Measurements from ENCODE around the gene ADTRP.

ADTRP gene

GRCh38 chr6:11767458-11767857 lies 11.1 kb downstream of the ADTRP start:
- Histone ChIP-seq H3K36me3 (no peaks in the 10 kb centered on the region), H3K4me3 (no peak overlapping the region), H3K27me3 (no peaks in the 10 kb centered on the region), H3K9ac (no peak overlapping the region), H4K20me1 (no peaks in the 10 kb centered on the region), H3K9me3 (replicated peaks in 1 of 11) (peaks cover 0 to 14% (median 0%) of the 10 kb centered on the region in 11 experiments; a peak in 1 of 22 replicates), H3K4me1 (peaks cover 14 to 60% (median 18%) of the 10 kb centered on the region in 10 experiments), H3K27ac (no peak overlapping the region), H3K4me2 (no peak overlapping the region)
- no peak for TF ChIP-seq Cebpa-rat (IDR thresholded peaks at IDR 0.05)

DNA sequence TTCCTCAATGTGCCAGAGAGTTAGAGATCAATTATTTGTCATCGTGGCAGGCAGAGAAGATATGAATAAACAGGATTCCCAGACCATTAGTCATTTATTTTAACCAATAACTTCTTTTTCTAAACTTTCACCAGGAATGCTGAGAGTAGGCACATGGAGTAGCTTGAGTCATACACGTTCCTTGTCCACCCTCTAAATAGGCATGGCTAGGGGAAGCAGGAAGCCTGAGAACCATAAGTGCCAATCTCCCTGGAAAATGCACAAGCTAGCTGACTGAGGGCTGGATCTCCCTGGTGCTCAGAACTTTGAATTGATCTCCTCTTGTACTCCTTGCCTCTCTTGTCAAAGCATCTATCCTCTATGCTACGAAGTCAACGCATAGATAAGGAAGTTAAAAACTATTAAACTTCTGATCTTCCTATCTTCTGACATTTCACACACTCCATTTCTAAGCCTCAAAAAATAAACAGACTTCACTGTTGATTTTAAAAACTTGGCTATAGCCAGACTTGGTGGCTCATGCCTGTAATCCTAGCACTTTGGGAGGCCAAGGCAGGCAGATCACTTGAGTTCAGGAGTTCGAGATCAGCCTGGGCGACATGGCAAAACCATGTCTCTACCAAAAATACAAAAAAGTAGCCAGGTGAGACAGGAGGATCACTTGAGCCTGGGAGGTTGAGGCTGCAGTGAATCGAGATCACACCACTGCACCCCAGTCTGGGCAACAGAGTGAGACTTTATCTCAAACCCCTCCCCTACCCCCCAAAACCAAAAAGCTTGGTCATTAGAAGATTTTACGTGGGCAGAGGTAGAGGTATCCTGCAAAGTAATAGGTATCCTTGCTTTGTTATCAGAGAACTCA lies 11.8 kb downstream of the ADTRP start:
- H3K9ac ChIP-seq, result no peak overlapping the region
- peaks cover 14 to 53% (median 18%) of the 10 kb centered on the region in 10 experiments for H3K4me1 ChIP-seq
- peak overlapping the region in 2 of 11 experiments; percentile 21 to 38; a peak in 1 of 22 replicates for H3K4me2 ChIP-seq
- no peaks in the 10 kb centered on the region for H4K20me1 ChIP-seq
- H3K27me3 ChIP-seq, result no peaks in the 10 kb centered on the region
- H3K4me3 ChIP-seq, result no peak overlapping the region
- no peak overlapping the region for H3K27ac ChIP-seq
- no peak for TF ChIP-seq Cebpa-rat (IDR thresholded peaks at IDR 0.05)
- H3K36me3 ChIP-seq, result no peaks in the 10 kb centered on the region
- H3K9me3 ChIP-seq (replicated peaks in 1 of 11), result peaks cover 0 to 14% (median 0%) of the 10 kb centered on the region in 11 experiments; a peak in 1 of 22 replicates

DNA sequence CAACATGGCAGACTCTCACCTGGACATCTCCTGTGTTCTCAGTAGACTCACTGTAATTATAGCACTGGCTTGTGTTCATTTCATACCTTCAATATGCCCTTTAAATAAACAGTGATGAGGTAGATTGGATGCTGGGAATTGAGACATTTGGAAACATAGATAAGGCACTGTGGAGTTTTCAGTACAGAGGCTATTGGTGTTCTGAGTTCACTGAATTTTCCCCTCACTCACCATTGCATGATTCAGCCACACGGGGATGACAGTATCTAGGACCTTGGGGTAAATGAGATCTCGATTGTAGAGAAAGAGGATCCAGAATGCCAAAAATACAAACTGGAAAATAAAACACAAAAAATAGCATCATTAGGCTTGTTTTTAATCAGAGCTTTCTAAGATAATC lies 12.6 kb downstream of the ADTRP start:
- H3K9me3 ChIP-seq (replicated peaks in 1 of 11), result peaks cover 0 to 14% (median 0%) of the 10 kb centered on the region in 11 experiments; a peak in 1 of 22 replicates
- no peaks in the 10 kb centered on the region for H3K27me3 ChIP-seq
- no peak overlapping the region for H3K9ac ChIP-seq
- H3K4me3 ChIP-seq, result no peak overlapping the region
- no peaks in the 10 kb centered on the region for H4K20me1 ChIP-seq
- H3K4me2 ChIP-seq, result no peak overlapping the region
- no peak for TF ChIP-seq Cebpa-rat (IDR thresholded peaks at IDR 0.05)
- peaks cover 12 to 46% (median 13%) of the 10 kb centered on the region in 10 experiments for H3K4me1 ChIP-seq
- no peak overlapping the region for H3K27ac ChIP-seq
- no peaks in the 10 kb centered on the region for H3K36me3 ChIP-seq

- Histone ChIP-seq H3K4me1 (peaks cover 0 to 44% (median 0%) of the 10 kb centered on the region in 10 experiments; a peak in 6 of 20 replicates), H3K36me3 (no peaks in the 10 kb centered on the region), H4K20me1 (no peaks in the 10 kb centered on the region), H3K27me3 (no peaks in the 10 kb centered on the region), H3K4me2 (no peak overlapping the region), H3K9me3 (replicated peaks in 1 of 11) (peaks cover 0 to 13% (median 0%) of the 10 kb centered on the region in 11 experiments; a peak in 1 of 22 replicates), H3K4me3 (no peak overlapping the region), H3K9ac (no peak overlapping the region), H3K27ac (no peak overlapping the region)
- TF ChIP-seq Cebpa-rat (IDR thresholded peaks at IDR 0.05), result no peak
These were observed 14.4 kb downstream of the ADTRP start for GRCh38 chr6:11764250-11764604.

DNA sequence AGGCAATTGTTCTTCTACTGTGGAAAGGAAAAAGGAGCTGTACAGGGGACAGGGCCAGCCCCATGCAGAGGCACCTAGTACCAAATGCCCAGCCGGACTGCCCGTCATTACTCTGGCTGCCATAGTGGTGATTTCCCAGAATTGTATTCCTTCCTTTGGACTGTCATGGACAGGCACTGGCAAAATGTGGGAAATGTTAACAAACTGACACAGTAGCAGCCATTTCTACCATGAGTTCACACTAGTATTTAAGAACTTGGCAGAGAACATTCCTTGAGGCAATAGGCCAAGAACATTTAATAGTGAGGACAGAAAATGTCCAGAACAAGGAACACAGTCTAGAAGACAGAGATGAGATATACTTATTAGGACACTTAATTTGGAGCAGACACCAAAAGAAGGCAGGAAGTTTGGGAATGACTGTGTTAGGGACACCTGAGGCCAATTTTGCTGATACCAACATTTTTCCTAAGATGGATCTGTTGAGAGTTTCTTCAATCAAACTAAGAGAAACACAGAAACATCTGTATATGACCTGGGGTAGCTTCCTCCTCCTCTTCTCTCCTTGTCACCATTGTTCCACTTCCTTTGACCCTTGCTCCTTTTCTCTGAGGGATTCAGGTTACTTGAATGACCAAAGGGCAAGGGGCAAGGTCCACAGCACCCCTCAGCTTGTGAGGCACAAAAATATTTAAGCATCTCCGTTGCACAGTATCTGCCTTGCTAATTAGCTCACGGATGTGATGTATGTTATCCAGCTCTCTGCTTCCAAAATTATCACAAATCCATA lies 14.9 kb downstream of the ADTRP start:
- Histone ChIP-seq H3K27me3 (no peaks in the 10 kb centered on the region), H3K9me3 (replicated peaks in 1 of 11) (peaks cover 0 to 7% (median 0%) of the 10 kb centered on the region in 11 experiments; a peak in 1 of 22 replicates), H3K4me1 (peaks cover 0 to 39% (median 0%) of the 10 kb centered on the region in 10 experiments; a peak in 4 of 20 replicates), H3K9ac (no peak overlapping the region), H3K36me3 (no peaks in the 10 kb centered on the region), H3K4me2 (no peak overlapping the region), H3K4me3 (no peak overlapping the region), H4K20me1 (no peaks in the 10 kb centered on the region), H3K27ac (no peak overlapping the region)
- no peak for TF ChIP-seq Cebpa-rat (IDR thresholded peaks at IDR 0.05)

DNA sequence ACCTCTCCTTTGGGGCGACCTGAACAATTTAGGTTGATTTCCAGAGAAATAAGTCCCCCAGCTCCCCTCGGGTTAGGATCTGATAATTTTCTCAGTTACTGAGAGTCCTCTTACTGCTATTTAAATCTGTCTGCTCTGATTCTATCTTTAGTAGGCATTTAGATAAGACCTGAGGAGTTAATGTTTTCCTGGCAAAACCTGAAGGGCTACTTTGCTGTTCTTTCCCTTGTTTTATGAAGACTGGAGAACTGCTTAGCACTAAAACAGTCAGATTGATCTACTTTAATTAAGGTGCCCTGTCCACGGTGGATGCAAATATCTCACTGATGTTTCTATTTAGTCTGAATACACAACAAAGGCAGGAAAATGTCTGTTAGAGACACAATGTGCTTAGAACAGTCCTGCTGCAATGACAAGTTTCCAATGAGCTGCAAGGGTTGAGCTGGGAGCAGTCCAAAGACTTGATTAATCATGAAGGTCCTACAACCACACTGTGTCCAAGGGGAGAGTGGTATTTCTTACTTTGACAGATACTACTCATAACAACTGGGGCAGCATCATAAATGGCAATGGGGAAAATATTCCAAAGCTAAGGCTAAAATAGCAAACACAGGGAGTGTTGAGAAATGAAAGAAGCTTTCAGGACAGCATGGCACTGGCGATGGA lies 15.7 kb downstream of the ADTRP start:
- H3K9me3 ChIP-seq (replicated peaks in 1 of 11), result peaks cover 0 to 3% (median 2%) of the 10 kb centered on the region in 11 experiments; a peak in 14 of 22 replicates
- H3K4me2 ChIP-seq, result no peak overlapping the region
- no peaks in the 10 kb centered on the region for H3K27me3 ChIP-seq
- H3K4me3 ChIP-seq, result no peak overlapping the region
- no peak overlapping the region for H3K9ac ChIP-seq
- no peak overlapping the region for H3K27ac ChIP-seq
- no peaks in the 10 kb centered on the region for H4K20me1 ChIP-seq
- TF ChIP-seq Cebpa-rat (IDR thresholded peaks at IDR 0.05), result no peak
- H3K4me1 ChIP-seq, result peaks cover 0 to 37% (median 0%) of the 10 kb centered on the region in 10 experiments; a peak in 4 of 20 replicates
- H3K36me3 ChIP-seq, result 0 out of 22 replicates have a peak, but pooled peaks cover 0 to under 1% (median 0%) of the 10 kb centered on the region in 11 experiments

GRCh38 chr6:11761744-11762620 lies 16.6 kb downstream of the ADTRP start:
- no peak overlapping the region for H3K27ac ChIP-seq
- H3K4me1 ChIP-seq, result peaks cover 0 to 29% (median 0%) of the 10 kb centered on the region in 10 experiments; a peak in 4 of 20 replicates
- no peak for TF ChIP-seq Cebpa-rat (IDR thresholded peaks at IDR 0.05)
- H3K9me3 ChIP-seq (replicated peaks in 1 of 11), result peaks cover 4 to 13% (median 10%) of the 10 kb centered on the region in 11 experiments; a peak in 18 of 22 replicates
- no peaks in the 10 kb centered on the region for H4K20me1 ChIP-seq
- no peak overlapping the region for H3K4me3 ChIP-seq
- H3K4me2 ChIP-seq, result no peak overlapping the region
- H3K9ac ChIP-seq, result no peak overlapping the region
- H3K27me3 ChIP-seq, result no peaks in the 10 kb centered on the region
- 0 out of 22 replicates have a peak, but pooled peaks cover 0 to 5% (median 0%) of the 10 kb centered on the region in 11 experiments for H3K36me3 ChIP-seq

DNA sequence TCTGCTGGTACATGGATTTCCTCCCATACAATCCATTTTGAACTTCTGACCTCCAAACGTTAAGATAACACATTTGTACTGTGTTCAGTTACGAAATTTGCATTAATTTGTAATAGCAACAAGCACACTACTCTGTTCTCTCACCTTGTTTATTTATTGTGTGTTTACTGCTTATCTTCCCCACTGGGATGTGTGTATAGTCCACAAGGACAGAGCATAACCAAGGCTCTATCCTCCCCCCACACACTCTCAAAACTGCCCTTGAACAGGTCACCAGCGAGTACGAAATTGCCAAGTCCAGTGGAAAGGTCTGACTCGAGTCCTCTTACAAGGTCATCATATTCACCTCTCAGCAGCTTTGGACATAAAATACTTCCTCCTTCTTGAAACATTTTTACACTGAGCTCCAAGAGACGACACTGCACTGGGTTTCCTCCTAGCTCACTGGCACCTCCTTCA lies 18.6 kb downstream of the ADTRP start:
- peaks cover 4 to 20% (median 10%) of the 10 kb centered on the region in 11 experiments; a peak in 18 of 22 replicates for H3K9me3 ChIP-seq (replicated peaks in 1 of 11)
- H3K9ac ChIP-seq, result no peak overlapping the region
- H3K36me3 ChIP-seq, result 0 out of 22 replicates have a peak, but pooled peaks cover 0 to 5% (median 0%) of the 10 kb centered on the region in 11 experiments
- no peaks in the 10 kb centered on the region for H4K20me1 ChIP-seq
- no peak for TF ChIP-seq Cebpa-rat (IDR thresholded peaks at IDR 0.05)
- no peak overlapping the region for H3K4me3 ChIP-seq
- H3K27ac ChIP-seq, result peak overlapping the region in 2 of 11 experiments; percentile 40 to 43; a peak in 3 of 22 replicates
- H3K27me3 ChIP-seq, result no peaks in the 10 kb centered on the region
- peak overlapping the region in 2 of 11 experiments; percentile 27 to 57; a peak in 4 of 22 replicates for H3K4me2 ChIP-seq
- peaks cover 0 to 17% (median 0%) of the 10 kb centered on the region in 10 experiments; a peak in 4 of 20 replicates for H3K4me1 ChIP-seq
